ENCODE measurements around the gene CLEC4M.
"Not testable (repeated sequence)": the region's sequence is repeated elsewhere in the genome, so short reads cannot be mapped to it uniquely, and the experiment has no call there.

GRCh38 chr19:7765043-7765442 is 2.0 kb downstream of the CLEC4M start:
- TF ChIP-seq CTCF (conservative IDR thresholded peaks at IDR 0.05 in 1 of 2, IDR thresholded peaks at IDR 0.05 in 1 of 2; ENCODE audit: low read depth in 1 of 2, low read length in 2 of 2); EZH2 (IDR thresholded peaks at IDR 0.05; ENCODE audit: low read length, missing control alignments): not testable (repeated sequence)
